Measurements from ENCODE around the gene YPEL1. TPM values are rescaled to one million over a fixed set of nuclear protein-coding genes. Genes with fewer than 3 reads are reported as not detected.

YPEL1 gene
- total and polyA plus RNA-seq, 2 of the 13 experiments (the other 11 are each of a cell fraction or from before 2014, with no cell fraction given): 0.33 to 2.5 TPM

GRCh38 chr22:21735200-21736083, at the start of gene YPEL1 (continued):
- TF ChIP-seq HBP1 (CRISPR knock-in tag; IDR thresholded peaks at IDR 0.05; ENCODE audit: low read depth) (no peak), ATF7-NPFF (CRISPR knock-in tag; IDR thresholded peaks at IDR 0.05; ENCODE audit: low read depth) (peak; percentile 94), SNRNP70 (IDR thresholded peaks at IDR 0.05; ENCODE audit: low read depth, low read length) (no peak), ZNF788 (CRISPR knock-in tag; IDR thresholded peaks at IDR 0.05; ENCODE audit: borderline replicate concordance) (no peak), ZBED4 (CRISPR knock-in tag; IDR thresholded peaks at IDR 0.05; ENCODE audit: borderline replicate concordance) (0 out of 2 replicates have a peak, but pooled peaks have one; percentile 53), ZNF543 (CRISPR knock-in tag; IDR thresholded peaks at IDR 0.05) (0 out of 2 replicates have a peak, but pooled peaks have one; percentile 31), HMG20B (CRISPR knock-in tag; conservative IDR thresholded peaks at IDR 0.05) (no peak), GABPB1 (CRISPR knock-in tag; IDR thresholded peaks at IDR 0.05) (peak; percentile 48; the same call in 1 of the 2 replicates), ZNF549 (CRISPR knock-in tag; IDR thresholded peaks at IDR 0.05) (no peak), ZFP90 (CRISPR knock-in tag; IDR thresholded peaks at IDR 0.05; ENCODE audit: borderline replicate concordance) (no peak; the same call in 1 of the 2 replicates), ZFP91 (CRISPR knock-in tag; IDR thresholded peaks at IDR 0.05; ENCODE audit: borderline replicate concordance) (no peak; the same call in 1 of the 2 replicates), SMC3 (IDR thresholded peaks at IDR 0.05; ENCODE audit: low read length) (no peak), NFKBIZ (CRISPR knock-in tag; IDR thresholded peaks at IDR 0.05) (no peak)
- TF ChIP-seq, protein P1, sequence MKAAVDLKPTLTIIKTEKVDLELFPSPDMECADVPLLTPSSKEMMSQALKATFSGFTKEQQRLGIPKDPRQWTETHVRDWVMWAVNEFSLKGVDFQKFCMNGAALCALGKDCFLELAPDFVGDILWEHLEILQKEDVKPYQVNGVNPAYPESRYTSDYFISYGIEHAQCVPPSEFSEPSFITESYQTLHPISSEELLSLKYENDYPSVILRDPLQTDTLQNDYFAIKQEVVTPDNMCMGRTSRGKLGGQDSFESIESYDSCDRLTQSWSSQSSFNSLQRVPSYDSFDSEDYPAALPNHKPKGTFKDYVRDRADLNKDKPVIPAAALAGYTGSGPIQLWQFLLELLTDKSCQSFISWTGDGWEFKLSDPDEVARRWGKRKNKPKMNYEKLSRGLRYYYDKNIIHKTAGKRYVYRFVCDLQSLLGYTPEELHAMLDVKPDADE (CRISPR knock-in tag; IDR thresholded peaks at IDR 0.05): peak; percentile 84; the same call in 1 of the 2 replicates
- TF ChIP-seq, protein P2, sequence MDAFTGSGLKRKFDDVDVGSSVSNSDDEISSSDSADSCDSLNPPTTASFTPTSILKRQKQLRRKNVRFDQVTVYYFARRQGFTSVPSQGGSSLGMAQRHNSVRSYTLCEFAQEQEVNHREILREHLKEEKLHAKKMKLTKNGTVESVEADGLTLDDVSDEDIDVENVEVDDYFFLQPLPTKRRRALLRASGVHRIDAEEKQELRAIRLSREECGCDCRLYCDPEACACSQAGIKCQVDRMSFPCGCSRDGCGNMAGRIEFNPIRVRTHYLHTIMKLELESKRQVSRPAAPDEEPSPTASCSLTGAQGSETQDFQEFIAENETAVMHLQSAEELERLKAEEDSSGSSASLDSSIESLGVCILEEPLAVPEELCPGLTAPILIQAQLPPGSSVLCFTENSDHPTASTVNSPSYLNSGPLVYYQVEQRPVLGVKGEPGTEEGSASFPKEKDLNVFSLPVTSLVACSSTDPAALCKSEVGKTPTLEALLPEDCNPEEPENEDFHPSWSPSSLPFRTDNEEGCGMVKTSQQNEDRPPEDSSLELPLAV (CRISPR knock-in tag; conservative IDR thresholded peaks at IDR 0.05; ENCODE audit: low read depth): 0 out of 2 replicates have a peak, but pooled peaks have one; percentile 33

Measured in HepG2 (cell line).